ENCODE data around the gene CHGA.

Gene CHGA

DNA sequence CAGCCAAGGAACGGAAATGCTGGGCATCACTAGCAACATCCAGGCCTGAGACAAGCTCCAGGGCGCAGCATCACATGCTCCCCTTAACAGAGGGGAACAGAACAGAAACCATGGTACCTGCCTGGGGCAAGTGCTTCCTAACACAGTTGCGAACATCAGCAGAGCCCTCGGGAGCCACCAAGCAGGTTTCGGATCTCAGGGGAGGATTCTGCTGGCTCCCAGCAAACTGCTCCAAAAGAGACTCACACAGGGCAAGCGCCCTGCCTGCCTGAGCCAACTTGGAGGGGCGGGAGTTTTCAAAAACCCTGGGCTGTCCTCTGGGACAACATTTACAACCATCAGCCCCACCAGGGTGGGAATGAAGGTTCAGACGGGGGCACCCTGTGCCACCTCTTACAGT is 19.6 kb downstream of the CHGA start:
- no peak overlapping the region for H3K4me3 Mint-ChIP-seq
- H3K27ac Mint-ChIP-seq, result no peak overlapping the region
- H3K36me3 Mint-ChIP-seq (ENCODE audit: low read depth), result no peaks in the 10 kb centered on the region
- H3K9me3 Mint-ChIP-seq, result no peaks in the 10 kb centered on the region
- no peaks in the 10 kb centered on the region for H3K4me1 Mint-ChIP-seq (ENCODE audit: low read depth)
- H3K27me3 Mint-ChIP-seq (ENCODE audit: low read depth), result no peaks in the 10 kb centered on the region

DNA sequence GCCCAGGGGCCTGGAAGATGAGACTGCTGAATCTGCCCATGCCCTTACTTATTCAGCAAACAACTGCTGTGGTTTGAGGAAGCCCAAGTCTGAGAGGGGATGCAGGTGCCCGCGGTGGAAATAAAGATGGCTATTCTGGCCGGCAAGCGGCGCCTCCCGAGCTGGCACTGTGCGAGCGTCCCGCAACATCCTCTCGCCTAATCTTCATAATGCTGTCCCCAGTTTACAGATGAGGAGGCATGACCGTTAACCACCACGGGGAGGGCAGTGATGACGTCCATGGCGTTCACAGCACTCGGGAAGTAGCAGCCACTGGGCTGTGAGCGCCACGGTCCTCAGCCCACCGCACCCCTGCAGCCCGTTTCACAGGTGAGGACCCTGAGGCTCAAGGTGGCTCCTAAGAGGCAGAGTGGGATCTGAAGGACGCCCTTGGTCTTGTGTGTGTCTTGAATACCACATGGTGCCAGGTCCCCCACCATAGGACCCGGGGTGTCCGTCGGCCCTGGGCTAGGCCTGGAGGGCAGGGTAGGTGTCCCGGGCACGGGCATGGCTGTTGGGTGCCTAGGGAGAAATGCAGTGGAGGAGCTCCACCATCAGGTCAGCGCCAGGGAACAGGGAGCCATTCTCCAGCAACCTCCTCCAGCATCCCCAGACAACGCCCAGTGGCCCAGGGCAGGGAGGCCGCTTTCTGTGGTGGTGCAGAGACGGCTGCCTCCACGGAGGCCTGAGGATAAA is 20.2 kb downstream of the CHGA start:
- Mint-ChIP-seq H3K4me1 (ENCODE audit: low read depth) (no peaks in the 10 kb centered on the region), H3K9me3 (no peaks in the 10 kb centered on the region), H3K27me3 (ENCODE audit: low read depth) (no peaks in the 10 kb centered on the region), H3K27ac (no peak overlapping the region), H3K36me3 (ENCODE audit: low read depth) (no peaks in the 10 kb centered on the region), H3K4me3 (no peak overlapping the region)

DNA sequence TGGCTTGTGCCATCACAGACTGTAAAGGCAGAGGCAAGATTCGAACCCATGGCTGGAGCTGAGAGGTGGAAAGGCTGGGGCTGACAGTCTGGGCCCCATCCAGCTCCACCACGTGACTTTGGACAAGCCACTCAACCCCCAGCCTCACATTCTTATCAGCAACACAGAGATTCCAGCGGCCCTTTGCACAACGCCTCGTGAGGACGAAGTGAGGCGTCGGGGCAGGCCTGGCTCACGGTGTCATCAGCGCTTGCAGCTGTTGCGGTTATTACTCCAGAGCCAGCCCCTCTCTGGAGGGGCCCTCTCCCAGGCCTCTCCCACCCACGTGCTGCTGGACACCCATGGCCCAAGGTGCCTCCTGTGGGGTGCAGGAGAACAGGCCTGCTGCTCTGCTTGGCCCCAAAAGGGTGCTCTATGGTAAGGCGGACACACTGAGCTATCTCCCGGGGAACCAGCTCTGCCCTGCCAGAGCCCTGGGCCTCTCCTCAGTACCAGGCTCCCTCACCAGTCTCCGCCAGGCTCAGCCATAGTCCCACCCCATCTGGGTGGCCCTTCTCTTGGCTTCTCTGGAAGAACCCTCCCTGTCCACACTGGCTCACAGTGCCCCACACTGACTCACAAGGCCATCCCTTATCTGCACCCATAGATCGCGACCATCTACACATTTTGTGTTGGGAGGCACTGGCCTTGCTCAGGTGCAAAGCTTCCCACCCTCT is 21.1 kb downstream of the CHGA start:
- Mint-ChIP-seq H3K36me3 (ENCODE audit: low read depth) (no peaks in the 10 kb centered on the region), H3K27ac (no peak overlapping the region), H3K9me3 (no peaks in the 10 kb centered on the region), H3K27me3 (ENCODE audit: low read depth) (no peaks in the 10 kb centered on the region), H3K4me1 (ENCODE audit: low read depth) (no peaks in the 10 kb centered on the region), H3K4me3 (no peak overlapping the region)

DNA sequence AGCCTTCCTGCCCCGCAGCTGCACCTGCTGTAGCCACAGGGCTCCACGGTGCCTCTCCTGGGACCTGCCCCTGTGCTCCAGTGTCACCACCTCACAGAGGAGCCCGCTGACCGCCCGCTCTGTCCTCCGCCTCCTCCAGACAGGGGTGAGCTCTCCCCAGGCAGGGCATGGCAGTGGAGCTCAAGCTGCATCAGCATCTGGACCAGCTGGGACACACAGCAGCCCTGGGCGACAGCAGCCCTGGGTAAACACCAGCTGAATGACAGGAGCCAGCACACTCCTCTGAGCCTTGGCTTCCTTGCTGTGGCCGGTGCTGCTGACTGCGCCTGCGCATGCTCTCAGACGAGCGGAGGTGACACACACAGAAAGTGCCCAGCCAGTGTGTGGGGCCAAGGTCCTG is 22.0 kb downstream of the CHGA start:
- H3K9me3 Mint-ChIP-seq, result no peaks in the 10 kb centered on the region
- H3K4me1 Mint-ChIP-seq (ENCODE audit: low read depth), result no peaks in the 10 kb centered on the region
- H3K27ac Mint-ChIP-seq, result no peak overlapping the region
- peaks cover 4% of the 10 kb centered on the region for H3K36me3 Mint-ChIP-seq (ENCODE audit: low read depth)
- H3K27me3 Mint-ChIP-seq (ENCODE audit: low read depth), result no peaks in the 10 kb centered on the region
- H3K4me3 Mint-ChIP-seq, result no peak overlapping the region

DNA sequence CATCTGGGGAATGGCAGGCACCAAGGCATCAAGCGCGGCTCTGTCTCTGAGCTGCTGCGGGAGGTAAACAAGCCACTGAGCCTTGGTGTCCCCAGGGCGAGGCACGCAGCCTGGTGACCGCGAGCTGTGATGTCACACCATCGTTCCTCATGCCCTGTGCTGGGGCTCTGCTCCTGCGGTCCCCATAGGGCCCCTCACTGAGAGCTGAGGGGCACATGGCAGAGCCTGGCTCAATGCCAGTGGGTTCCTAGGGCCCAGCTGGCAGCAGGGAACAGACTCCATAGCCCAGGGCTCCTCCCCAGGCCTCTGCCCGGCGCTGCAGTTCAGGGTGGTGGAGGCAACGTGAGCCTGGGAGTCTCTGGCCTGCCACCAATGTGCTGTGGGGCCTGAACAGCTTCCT is 22.6 kb downstream of the CHGA start:
- Mint-ChIP-seq H3K36me3 (ENCODE audit: low read depth) (peaks cover 4% of the 10 kb centered on the region), H3K27ac (no peak overlapping the region), H3K27me3 (ENCODE audit: low read depth) (no peaks in the 10 kb centered on the region), H3K4me3 (no peak overlapping the region), H3K9me3 (no peaks in the 10 kb centered on the region), H3K4me1 (ENCODE audit: low read depth) (no peaks in the 10 kb centered on the region)

DNA sequence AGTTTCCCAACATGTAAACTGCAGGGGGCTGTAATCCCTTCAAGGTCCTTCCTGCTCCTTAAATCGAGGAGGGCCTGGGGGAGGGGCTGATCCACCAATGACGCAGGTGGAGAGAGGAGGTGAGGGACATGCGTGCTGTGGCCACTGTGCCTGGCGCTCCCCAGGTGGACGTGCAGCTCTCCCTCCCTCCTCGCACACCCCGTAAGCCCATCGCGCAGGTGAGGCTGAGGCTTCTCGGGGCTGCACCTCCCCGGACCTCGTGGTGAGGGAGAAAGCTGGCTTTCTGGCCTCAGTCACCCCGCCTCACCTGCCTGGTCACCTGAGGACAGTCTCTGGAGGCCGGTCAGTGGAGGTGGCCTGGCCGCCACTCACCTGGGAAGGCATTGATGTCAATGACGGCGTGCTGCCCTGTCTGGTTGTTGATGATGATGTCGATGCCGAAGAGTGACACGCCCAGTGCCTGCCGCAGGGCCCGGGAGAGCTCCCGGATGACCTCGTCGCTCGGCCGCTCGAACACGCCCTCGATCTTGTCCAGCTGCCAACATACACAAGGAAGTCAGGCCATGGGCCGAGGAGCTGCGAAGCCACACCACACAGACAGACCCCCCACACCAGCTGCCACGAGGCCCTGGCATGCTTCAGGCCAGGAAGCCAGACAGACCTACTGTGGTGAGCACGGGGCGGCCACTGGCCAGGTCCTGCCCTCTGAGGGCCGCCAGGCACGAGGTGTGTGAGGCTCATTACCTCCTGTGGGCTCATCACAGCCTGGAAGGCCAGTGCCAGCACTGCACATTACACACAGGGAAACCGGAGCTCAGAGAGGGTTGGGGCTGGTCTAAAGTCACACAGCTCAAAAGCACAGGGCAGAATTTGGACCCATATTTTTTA is 23.3 kb downstream of the CHGA start:
- H3K9me3 Mint-ChIP-seq, result no peaks in the 10 kb centered on the region
- H3K36me3 Mint-ChIP-seq (ENCODE audit: low read depth), result peaks cover 4% of the 10 kb centered on the region
- no peak overlapping the region for H3K4me3 Mint-ChIP-seq
- H3K27ac Mint-ChIP-seq, result no peak overlapping the region
- no peaks in the 10 kb centered on the region for H3K27me3 Mint-ChIP-seq (ENCODE audit: low read depth)
- H3K4me1 Mint-ChIP-seq (ENCODE audit: low read depth), result no peaks in the 10 kb centered on the region

DNA sequence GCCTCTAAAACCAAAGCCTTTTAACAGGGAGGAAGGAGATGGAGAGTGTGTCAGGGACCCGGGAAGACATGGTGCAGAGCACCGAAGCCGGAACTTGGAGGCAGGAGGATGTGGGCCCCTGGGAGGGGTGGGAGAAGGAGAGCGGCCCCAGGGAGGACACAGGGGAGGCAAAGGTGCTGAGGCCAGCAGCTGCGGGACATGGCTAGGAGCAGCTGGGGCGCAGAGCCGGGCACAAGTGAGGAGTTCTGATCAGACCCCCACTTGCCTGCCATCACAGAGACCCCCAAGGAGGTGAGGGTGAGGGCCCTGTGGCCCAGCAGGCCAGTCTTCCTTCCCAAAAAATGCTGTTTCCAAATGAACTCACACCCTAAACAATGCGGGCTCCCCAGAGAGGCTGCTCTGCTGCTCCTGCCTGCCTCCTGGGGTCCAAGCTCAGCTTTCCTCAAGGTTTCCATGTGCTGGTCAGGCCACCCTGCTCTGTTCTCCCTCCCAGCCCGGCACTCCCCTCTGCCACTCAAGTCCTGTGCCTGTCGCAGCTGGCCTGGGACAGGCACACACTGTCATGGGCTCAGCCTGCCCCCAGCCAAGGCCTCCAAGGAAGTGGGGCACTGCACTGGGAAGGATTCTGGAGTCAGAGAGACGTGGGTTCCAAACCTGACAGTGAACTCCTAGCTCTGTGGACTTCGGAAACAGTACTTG is 24.0 kb downstream of the CHGA start:
- peaks cover 3% of the 10 kb centered on the region for H3K4me1 Mint-ChIP-seq (ENCODE audit: low read depth)
- H3K27ac Mint-ChIP-seq, result no peak overlapping the region
- H3K4me3 Mint-ChIP-seq, result no peak overlapping the region
- H3K9me3 Mint-ChIP-seq, result no peaks in the 10 kb centered on the region
- peaks cover 4% of the 10 kb centered on the region for H3K36me3 Mint-ChIP-seq (ENCODE audit: low read depth)
- no peaks in the 10 kb centered on the region for H3K27me3 Mint-ChIP-seq (ENCODE audit: low read depth)

DNA sequence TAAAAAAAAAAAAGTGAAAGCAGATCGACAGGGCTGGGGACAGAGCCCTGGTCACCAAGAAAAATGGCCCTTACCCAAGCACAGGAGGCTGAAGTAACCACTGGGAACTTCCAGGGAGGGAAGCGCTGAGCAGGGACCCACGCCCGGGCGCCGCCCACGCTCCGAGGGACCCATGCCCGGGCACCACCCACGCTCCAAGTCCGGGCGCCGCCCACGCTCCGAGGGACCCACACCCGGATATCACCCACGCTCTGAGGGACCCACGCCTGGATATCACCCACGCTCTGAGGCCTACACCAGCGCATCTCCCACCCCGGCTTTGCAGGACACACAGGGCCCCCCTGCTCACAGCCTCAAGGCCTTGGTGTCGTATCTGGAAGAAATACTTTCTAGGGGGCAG is 25.7 kb downstream of the CHGA start:
- Mint-ChIP-seq H3K9me3 (no peaks in the 10 kb centered on the region), H3K4me3 (no peak overlapping the region), H3K36me3 (ENCODE audit: low read depth) (peaks cover 4% of the 10 kb centered on the region), H3K27me3 (ENCODE audit: low read depth) (no peaks in the 10 kb centered on the region), H3K4me1 (ENCODE audit: low read depth) (peaks cover 5% of the 10 kb centered on the region), H3K27ac (no peak overlapping the region)

DNA sequence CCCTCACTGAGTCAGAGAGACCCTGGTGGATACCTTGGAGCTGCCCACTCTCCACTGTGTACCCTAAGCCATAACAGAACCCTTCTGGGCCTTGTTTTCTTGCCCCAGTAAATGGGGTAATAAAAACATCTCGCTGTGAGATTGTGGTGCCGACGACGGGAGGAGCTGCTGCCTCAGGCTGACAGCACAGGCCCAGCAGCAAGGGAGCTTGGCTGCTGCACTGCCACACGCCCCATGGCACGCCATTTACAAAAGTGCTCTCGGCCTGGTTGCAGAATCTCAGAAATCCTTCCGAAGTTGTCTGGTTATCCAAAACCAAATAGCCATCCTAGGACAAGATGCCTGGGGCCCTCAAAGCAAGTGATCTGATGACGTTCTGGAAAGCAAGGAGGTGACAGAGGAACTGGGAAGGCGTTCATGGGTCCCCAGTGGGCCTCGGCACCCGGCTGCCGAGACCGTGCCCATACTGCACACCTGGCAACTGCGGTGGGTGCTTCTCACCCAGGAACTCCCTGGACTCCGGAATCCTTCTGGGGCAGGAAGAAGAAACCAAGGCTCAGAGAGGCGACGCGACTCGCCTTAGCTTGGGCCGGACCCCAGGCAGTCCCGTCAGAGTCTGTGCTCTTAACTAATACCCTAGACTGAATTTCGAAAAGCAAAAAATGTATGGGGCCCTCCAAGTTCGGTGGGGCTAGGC is 26.7 kb downstream of the CHGA start:
- peaks cover 5% of the 10 kb centered on the region for H3K4me1 Mint-ChIP-seq (ENCODE audit: low read depth)
- peaks cover 4% of the 10 kb centered on the region for H3K36me3 Mint-ChIP-seq (ENCODE audit: low read depth)
- H3K9me3 Mint-ChIP-seq, result no peaks in the 10 kb centered on the region
- H3K27me3 Mint-ChIP-seq (ENCODE audit: low read depth), result no peaks in the 10 kb centered on the region
- H3K4me3 Mint-ChIP-seq, result no peak overlapping the region
- H3K27ac Mint-ChIP-seq, result no peak overlapping the region

DNA sequence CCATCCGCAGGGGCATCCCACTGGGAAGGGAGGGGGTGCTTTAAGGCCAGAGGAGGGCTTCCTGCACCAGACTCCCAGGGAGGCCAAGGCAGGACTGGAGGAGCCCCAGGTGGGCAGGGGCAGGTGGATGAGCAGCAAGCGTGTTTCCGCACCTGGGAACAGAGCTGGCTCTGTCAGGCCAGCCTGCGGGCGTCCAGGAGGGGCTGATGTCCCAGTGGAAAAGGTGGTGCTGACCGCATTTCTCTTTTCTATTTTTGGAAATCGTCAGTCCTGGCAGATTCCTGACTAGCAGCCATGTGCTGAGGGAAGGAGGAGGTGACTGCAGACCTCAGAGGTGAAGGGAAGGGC is 27.2 kb downstream of the CHGA start:
- Mint-ChIP-seq H3K36me3 (ENCODE audit: low read depth) (peaks cover 4% of the 10 kb centered on the region), H3K27me3 (ENCODE audit: low read depth) (no peaks in the 10 kb centered on the region), H3K27ac (no peak overlapping the region), H3K4me1 (ENCODE audit: low read depth) (peaks cover 5% of the 10 kb centered on the region), H3K9me3 (no peaks in the 10 kb centered on the region), H3K4me3 (no peak overlapping the region)

DNA sequence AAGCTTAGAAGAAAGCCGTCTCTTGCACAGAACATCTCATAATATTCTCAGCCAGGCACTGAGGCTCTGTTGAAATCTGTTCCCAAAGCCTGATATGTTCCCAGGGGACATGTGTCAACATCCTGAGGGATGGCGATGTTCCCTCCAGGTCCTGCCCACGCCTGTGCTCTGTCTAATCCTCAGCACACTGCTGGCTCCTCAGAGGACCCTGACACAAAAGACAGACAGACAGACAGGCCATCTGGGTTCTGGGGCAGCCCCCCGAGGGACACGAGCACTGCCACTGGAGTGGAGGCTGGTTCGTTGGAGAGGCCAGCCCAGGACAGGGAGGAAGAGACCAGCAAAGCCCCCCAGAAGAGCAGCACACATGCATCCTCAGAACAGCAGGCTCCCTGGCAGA is 27.8 kb downstream of the CHGA start:
- Mint-ChIP-seq H3K9me3 (no peaks in the 10 kb centered on the region), H3K36me3 (ENCODE audit: low read depth) (peaks cover 4% of the 10 kb centered on the region), H3K27ac (peak overlapping the region; percentile 41), H3K27me3 (ENCODE audit: low read depth) (no peaks in the 10 kb centered on the region), H3K4me3 (no peak overlapping the region), H3K4me1 (ENCODE audit: low read depth) (peaks cover 5% of the 10 kb centered on the region)

DNA sequence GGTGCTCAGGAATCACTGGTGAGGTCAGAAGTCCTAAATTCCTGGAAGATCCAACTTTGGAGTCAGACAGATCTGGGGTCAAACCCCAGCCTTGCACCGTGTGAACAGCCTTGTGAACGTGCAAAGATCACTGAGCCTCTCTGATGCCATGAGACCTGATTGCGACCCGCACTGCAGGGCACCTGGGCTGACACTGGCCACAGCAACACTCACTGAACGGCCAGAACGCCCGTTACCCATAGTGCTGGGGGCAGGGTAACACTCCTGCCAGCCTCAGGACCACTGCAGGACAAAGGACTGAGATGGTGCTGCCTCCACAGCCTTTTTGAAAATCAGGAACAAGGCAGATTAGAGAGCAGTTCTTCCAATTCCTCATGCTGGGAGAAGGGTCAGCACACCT is 28.3 kb downstream of the CHGA start:
- peaks cover 5% of the 10 kb centered on the region for H3K4me1 Mint-ChIP-seq (ENCODE audit: low read depth)
- H3K9me3 Mint-ChIP-seq, result no peaks in the 10 kb centered on the region
- H3K27ac Mint-ChIP-seq, result no peak overlapping the region
- no peak overlapping the region for H3K4me3 Mint-ChIP-seq
- no peaks in the 10 kb centered on the region for H3K27me3 Mint-ChIP-seq (ENCODE audit: low read depth)
- H3K36me3 Mint-ChIP-seq (ENCODE audit: low read depth), result peaks cover 4% of the 10 kb centered on the region

DNA sequence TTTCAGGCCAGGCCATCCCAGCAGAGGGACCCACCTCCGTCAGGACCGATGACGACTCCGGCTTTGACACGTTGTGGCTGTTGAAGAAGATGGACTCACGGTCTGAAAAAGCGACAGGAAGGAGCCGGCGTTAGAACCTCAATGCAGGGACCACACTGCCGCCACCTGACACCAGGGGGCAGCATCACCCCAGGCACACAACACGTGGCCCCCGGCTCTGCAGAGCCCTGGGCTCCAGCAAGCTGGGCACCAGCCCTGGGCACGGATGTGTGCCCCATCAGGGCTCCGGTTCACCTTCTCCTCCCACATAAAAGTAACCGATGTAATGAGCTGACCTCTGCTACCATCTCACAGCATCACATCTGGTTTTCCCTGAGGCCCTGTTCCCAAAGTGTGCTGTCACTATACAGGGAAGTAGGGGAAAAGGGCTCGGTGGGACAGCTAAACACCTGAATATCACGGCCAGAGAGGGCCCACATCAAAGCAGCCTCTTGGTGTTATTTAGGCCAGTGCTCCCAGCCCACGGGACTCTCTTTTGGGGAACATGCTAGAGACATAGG is 29.0 kb downstream of the CHGA start:
- no peak overlapping the region for H3K4me3 Mint-ChIP-seq
- peak overlapping the region; percentile 0 for H3K27ac Mint-ChIP-seq
- no peaks in the 10 kb centered on the region for H3K27me3 Mint-ChIP-seq (ENCODE audit: low read depth)
- no peaks in the 10 kb centered on the region for H3K9me3 Mint-ChIP-seq
- peaks cover 4% of the 10 kb centered on the region for H3K36me3 Mint-ChIP-seq (ENCODE audit: low read depth)
- peaks cover 5% of the 10 kb centered on the region for H3K4me1 Mint-ChIP-seq (ENCODE audit: low read depth)

Data from T-helper 1 cell treated with Interleukin-12 subunit alpha and Interleukin-12 subunit beta and Interleukin-4 antibody, amounts not matched to agents 30 μg/mL and 1 μg/mL, for 36 hours (primary cell).